Endodermal cell (in vitro differentiated cells): ENCODE measurements around the gene SNX12. TPM values are rescaled to one million over a fixed set of nuclear protein-coding genes. Genes with fewer than 3 reads are reported as not detected.
A peak's percentile ranks its signal among the peaks of the same experiment; 100 is the strongest.

Experiments
- DNase-seq: peaks from one replicate; pipeline ENCODE4 v3.0.0-alpha.2; 2017
- H3K27ac ChIP-seq: 2 replicates; pipeline ENCODE4 v1.5.1; 2013; ENCODE audit warnings: mild to moderate bottlenecking, low read depth, low read length, moderate library complexity
- H3K27me3 ChIP-seq: 2 replicates; pipeline ENCODE4 v1.6.1; 2013; ENCODE audit warnings: mild to moderate bottlenecking, low read length, moderate library complexity; ENCODE audit not compliant: insufficient read depth, control insufficient read depth, poor library complexity, severe bottlenecking
- H3K36me3 ChIP-seq: 2 replicates; pipeline ENCODE4 v1.7.0; 2013; ENCODE audit warnings: mild to moderate bottlenecking, low read length, moderate library complexity; ENCODE audit not compliant: control insufficient read depth, insufficient read depth
- H3K4me1 ChIP-seq: one replicate; pipeline ENCODE4 v1.7.0; 2013; ENCODE audit warnings: low read length; ENCODE audit not compliant: control insufficient read depth, insufficient read depth
- H3K4me3 ChIP-seq: 2 replicates; pipeline ENCODE4 v1.5.1; 2013; ENCODE audit warnings: mild to moderate bottlenecking, low read length, moderate library complexity
- H3K9ac ChIP-seq: 2 replicates; pipeline ENCODE4 v1.6.1; 2013; ENCODE audit warnings: mild to moderate bottlenecking, low read length, moderate library complexity; ENCODE audit not compliant: poor library complexity, severe bottlenecking; ENCODE audit errors: extremely low read depth
- H3K9me3 ChIP-seq: 2 replicates; pipeline ENCODE4 v1.6.1; 2013; ENCODE audit warnings: mild to moderate bottlenecking, low read length, moderate library complexity; ENCODE audit not compliant: control insufficient read depth
- H3K27ac Mint-ChIP-seq: 2 replicates; pipeline ENCODE4 v1.8.0; 2020; ENCODE audit warnings: mixed read lengths
- H3K27me3 Mint-ChIP-seq: 2 replicates; pipeline ENCODE4 v1.8.0; 2021; ENCODE audit warnings: mild to moderate bottlenecking, mixed read lengths; ENCODE audit not compliant: insufficient read depth
- H3K36me3 Mint-ChIP-seq: 2 replicates; pipeline ENCODE4 v1.8.0; 2020; ENCODE audit warnings: low read depth, mixed read lengths
- H3K4me1 Mint-ChIP-seq: 2 replicates; pipeline ENCODE4 v1.8.0; 2020; ENCODE audit warnings: mixed read lengths
- H3K4me3 Mint-ChIP-seq: 2 replicates; pipeline ENCODE4 v1.8.0; 2020; ENCODE audit warnings: mild to moderate bottlenecking, moderate library complexity, mixed read lengths
- H3K9me3 Mint-ChIP-seq: 2 replicates; pipeline ENCODE4 v1.8.0; 2020; ENCODE audit warnings: mild to moderate bottlenecking, mixed read lengths
- CTCF ChIP-seq: fragments of 200-600 bp; sonication (generic); conservative IDR thresholded peaks from 2 replicates; pipeline ENCODE4 v1.5.0; 2021; ENCODE audit warnings: antibody characterized with exemption, mild to moderate bottlenecking
- WGBS, 2 experiments: methylation state at CpG; one replicate each; pipeline versions ENCODE4 v1.1.5 to v1.1.7; 2013; ENCODE audit warnings: missing lambda C conversion rate in 2 of 2, mixed read lengths in 1 of 2; ENCODE audit not compliant: insufficient coverage in 1 of 2, insufficient read length in 1 of 2; 5-methylcytosine and 5-hydroxymethylcytosine counted together
- total RNA-seq, 2 donors: library from RNA; stranded (reverse); fragmentation: NEBNext Ultra II Directional in 1 of 2; extraction: Animal tissue kit (Norgen Biotek cat#: 25700) in 1 of 2; gene quantifications; 2 replicates in 1 of 2; 3 replicates in 1 of 2; pipeline ENCODE4 v1.2.1, GENCODE V29; 2021

The SNX12 gene
- total RNA-seq, 2 donors from 2014 or later: 50.3 to 51.0 TPM

DNA sequence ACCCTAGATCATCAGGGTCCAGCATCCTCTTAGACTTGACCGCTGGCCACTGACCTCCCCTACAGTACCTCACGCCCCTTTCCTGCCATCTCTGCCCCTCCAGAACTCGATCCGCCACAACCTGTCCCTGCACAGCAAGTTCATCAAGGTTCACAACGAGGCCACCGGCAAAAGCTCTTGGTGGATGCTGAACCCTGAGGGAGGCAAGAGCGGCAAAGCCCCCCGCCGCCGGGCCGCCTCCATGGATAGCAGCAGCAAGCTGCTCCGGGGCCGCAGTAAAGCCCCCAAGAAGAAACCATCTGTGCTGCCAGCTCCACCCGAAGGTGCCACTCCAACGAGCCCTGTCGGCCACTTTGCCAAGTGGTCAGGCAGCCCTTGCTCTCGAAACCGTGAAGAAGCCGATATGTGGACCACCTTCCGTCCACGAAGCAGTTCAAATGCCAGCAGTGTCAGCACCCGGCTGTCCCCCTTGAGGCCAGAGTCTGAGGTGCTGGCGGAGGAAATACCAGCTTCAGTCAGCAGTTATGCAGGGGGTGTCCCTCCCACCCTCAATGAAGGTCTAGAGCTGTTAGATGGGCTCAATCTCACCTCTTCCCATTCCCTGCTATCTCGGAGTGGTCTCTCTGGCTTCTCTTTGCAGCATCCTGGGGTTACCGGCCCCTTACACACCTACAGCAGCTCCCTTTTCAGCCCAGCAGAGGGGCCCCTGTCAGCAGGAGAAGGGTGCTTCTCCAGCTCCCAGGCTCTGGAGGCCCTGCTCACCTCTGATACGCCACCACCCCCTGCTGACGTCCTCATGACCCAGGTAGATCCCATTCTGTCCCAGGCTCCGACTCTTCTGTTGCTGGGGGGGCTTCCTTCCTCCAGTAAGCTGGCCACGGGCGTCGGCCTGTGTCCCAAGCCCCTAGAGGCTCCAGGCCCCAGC, 32.7 kb upstream of the SNX12 start:
- Histone ChIP-seq H3K9ac (no peak overlapping the region), H3K27me3 (no peaks in the 10 kb centered on the region), H3K4me1 (peaks cover 7% of the 10 kb centered on the region), H3K27ac (no peak overlapping the region), H3K9me3 (no peaks in the 10 kb centered on the region), H3K36me3 (no peaks in the 10 kb centered on the region), H3K4me3 (no peak overlapping the region)
- Mint-ChIP-seq H3K4me1 (peaks cover 37% of the 10 kb centered on the region), H3K4me3 (peak overlapping the region; percentile 40), H3K36me3 (no peaks in the 10 kb centered on the region), H3K27me3 (peaks cover 18% of the 10 kb centered on the region), H3K9me3 (peaks cover 51% of the 10 kb centered on the region), H3K27ac (peak overlapping the region; percentile 52)
- 73 to 88% methylated on average over 14 to 31 of the region's 31 CpGs for WGBS, 2 experiments
- DNase-seq: peak; percentile 57
- peak; percentile 55 for TF ChIP-seq CTCF

GRCh38 chrX:71099736-71100135, 31.6 kb upstream of the SNX12 start:
- peak; percentile 68 for DNase-seq
- Mint-ChIP-seq H3K4me1 (peaks cover 40% of the 10 kb centered on the region), H3K27me3 (peaks cover 21% of the 10 kb centered on the region), H3K36me3 (no peaks in the 10 kb centered on the region), H3K27ac (no peak overlapping the region), H3K4me3 (peak overlapping the region; percentile 40), H3K9me3 (peaks cover 53% of the 10 kb centered on the region)
- H3K4me1 ChIP-seq: peaks cover 7% of the 10 kb centered on the region
- no peaks in the 10 kb centered on the region for H3K27me3 ChIP-seq
- H3K36me3 ChIP-seq: no peaks in the 10 kb centered on the region
- WGBS, 2 experiments: 19% methylated on average over 4 of the region's 4 CpGs; no CpG with 5 or more reads in 1 of the 2 experiments
- no peak overlapping the region for H3K27ac ChIP-seq
- no peaks in the 10 kb centered on the region for H3K9me3 ChIP-seq
- H3K9ac ChIP-seq: no peak overlapping the region
- H3K4me3 ChIP-seq: no peak overlapping the region
- TF ChIP-seq CTCF: no peak

DNA sequence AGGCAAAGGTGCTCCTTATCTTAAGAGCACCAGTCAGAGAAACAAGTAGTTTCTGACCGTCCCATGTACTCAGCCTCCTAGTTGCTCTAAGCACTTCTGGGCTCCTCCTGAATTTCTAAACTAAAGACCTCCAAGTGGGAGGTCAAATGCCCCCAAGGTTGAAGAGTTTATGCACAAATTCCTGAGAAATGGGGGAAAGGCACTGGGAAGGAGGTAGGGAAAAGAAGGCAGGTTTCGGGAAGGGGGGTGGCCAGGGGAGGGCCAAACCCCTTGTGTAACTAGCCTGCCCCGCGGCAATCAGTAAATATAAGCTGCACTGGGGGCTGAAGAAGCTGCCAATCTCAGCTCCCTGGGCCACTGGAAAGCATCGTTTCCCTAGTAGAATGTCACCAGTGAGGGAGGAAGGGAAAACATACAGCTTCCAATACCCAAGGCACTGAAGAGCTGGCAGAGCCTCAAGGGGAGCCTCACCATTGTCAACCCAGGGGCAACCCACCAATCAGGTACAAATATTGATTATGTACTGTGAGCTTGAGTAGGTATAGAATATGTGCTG, 30.9 kb upstream of the SNX12 start:
- H3K27me3 Mint-ChIP-seq: peaks cover 26% of the 10 kb centered on the region
- 30% methylated on average over 5 of the region's 5 CpGs; no CpG with 5 or more reads in 1 of the 2 experiments for WGBS, 2 experiments
- H3K4me3 ChIP-seq: no peak overlapping the region
- H3K27ac Mint-ChIP-seq: no peak overlapping the region
- no peaks in the 10 kb centered on the region for H3K9me3 ChIP-seq
- no peak overlapping the region for H3K9ac ChIP-seq
- no peaks in the 10 kb centered on the region for H3K36me3 ChIP-seq
- peaks cover 33% of the 10 kb centered on the region for H3K4me1 Mint-ChIP-seq
- DNase-seq: peak; percentile 50
- H3K9me3 Mint-ChIP-seq: peaks cover 53% of the 10 kb centered on the region
- no peak overlapping the region for H3K4me3 Mint-ChIP-seq
- H3K36me3 Mint-ChIP-seq: no peaks in the 10 kb centered on the region
- H3K4me1 ChIP-seq: peaks cover 7% of the 10 kb centered on the region
- no peak for TF ChIP-seq CTCF
- no peak overlapping the region for H3K27ac ChIP-seq
- H3K27me3 ChIP-seq: no peaks in the 10 kb centered on the region
